Endodermal cell (in vitro differentiated cells): ENCODE data around the gene VPS51. TPM values are rescaled to one million over a fixed set of nuclear protein-coding genes. Genes with fewer than 3 reads are reported as not detected.

ENCODE experiments used
- DNase-seq: peaks from one replicate; pipeline ENCODE4 v3.0.0-alpha.2; 2017
- H3K27ac ChIP-seq: 2 replicates; pipeline ENCODE4 v1.5.1; 2013; ENCODE audit warnings: mild to moderate bottlenecking, low read depth, low read length, moderate library complexity
- H3K27me3 ChIP-seq: 2 replicates; pipeline ENCODE4 v1.6.1; 2013; ENCODE audit warnings: mild to moderate bottlenecking, low read length, moderate library complexity; ENCODE audit not compliant: insufficient read depth, control insufficient read depth, poor library complexity, severe bottlenecking
- H3K36me3 ChIP-seq: 2 replicates; pipeline ENCODE4 v1.7.0; 2013; ENCODE audit warnings: mild to moderate bottlenecking, low read length, moderate library complexity; ENCODE audit not compliant: control insufficient read depth, insufficient read depth
- H3K4me1 ChIP-seq: one replicate; pipeline ENCODE4 v1.7.0; 2013; ENCODE audit warnings: low read length; ENCODE audit not compliant: control insufficient read depth, insufficient read depth
- H3K4me3 ChIP-seq: 2 replicates; pipeline ENCODE4 v1.5.1; 2013; ENCODE audit warnings: mild to moderate bottlenecking, low read length, moderate library complexity
- H3K9ac ChIP-seq: 2 replicates; pipeline ENCODE4 v1.6.1; 2013; ENCODE audit warnings: mild to moderate bottlenecking, low read length, moderate library complexity; ENCODE audit not compliant: poor library complexity, severe bottlenecking; ENCODE audit errors: extremely low read depth
- H3K9me3 ChIP-seq: 2 replicates; pipeline ENCODE4 v1.6.1; 2013; ENCODE audit warnings: mild to moderate bottlenecking, low read length, moderate library complexity; ENCODE audit not compliant: control insufficient read depth
- H3K27ac Mint-ChIP-seq: 2 replicates; pipeline ENCODE4 v1.8.0; 2020; ENCODE audit warnings: mixed read lengths
- H3K27me3 Mint-ChIP-seq: 2 replicates; pipeline ENCODE4 v1.8.0; 2021; ENCODE audit warnings: mild to moderate bottlenecking, mixed read lengths; ENCODE audit not compliant: insufficient read depth
- H3K36me3 Mint-ChIP-seq: 2 replicates; pipeline ENCODE4 v1.8.0; 2020; ENCODE audit warnings: low read depth, mixed read lengths
- H3K4me1 Mint-ChIP-seq: 2 replicates; pipeline ENCODE4 v1.8.0; 2020; ENCODE audit warnings: mixed read lengths
- H3K4me3 Mint-ChIP-seq: 2 replicates; pipeline ENCODE4 v1.8.0; 2020; ENCODE audit warnings: mild to moderate bottlenecking, moderate library complexity, mixed read lengths
- H3K9me3 Mint-ChIP-seq: 2 replicates; pipeline ENCODE4 v1.8.0; 2020; ENCODE audit warnings: mild to moderate bottlenecking, mixed read lengths
- CTCF ChIP-seq: fragments of 200-600 bp; sonication (generic); conservative IDR thresholded peaks from 2 replicates; pipeline ENCODE4 v1.5.0; 2021; ENCODE audit warnings: antibody characterized with exemption, mild to moderate bottlenecking
- WGBS, 2 experiments: methylation state at CpG; one replicate each; pipeline versions ENCODE4 v1.1.5 to v1.1.7; 2013; ENCODE audit warnings: missing lambda C conversion rate in 2 of 2, mixed read lengths in 1 of 2; ENCODE audit not compliant: insufficient coverage in 1 of 2, insufficient read length in 1 of 2; 5-methylcytosine and 5-hydroxymethylcytosine counted together
- total RNA-seq, 2 donors: library from RNA; stranded (reverse); fragmentation: NEBNext Ultra II Directional in 1 of 2; extraction: Animal tissue kit (Norgen Biotek cat#: 25700) in 1 of 2; gene quantifications; 2 replicates in 1 of 2; 3 replicates in 1 of 2; pipeline ENCODE4 v1.2.1, GENCODE V29; 2021

Gene VPS51
- total RNA-seq, 2 donors from 2014 or later: 107 to 113 TPM

GRCh38 chr11:65072631-65072966 lies 23.4 kb upstream of the VPS51 start:
- Mint-ChIP-seq H3K4me3 (no peak overlapping the region), H3K9me3 (no peaks in the 10 kb centered on the region), H3K36me3 (peaks cover 18% of the 10 kb centered on the region), H3K4me1 (no peaks in the 10 kb centered on the region), H3K27ac (no peak overlapping the region), H3K27me3 (no peaks in the 10 kb centered on the region)
- no peak for TF ChIP-seq CTCF
- Histone ChIP-seq H3K4me3 (no peak overlapping the region), H3K9ac (no peak overlapping the region), H3K4me1 (no peaks in the 10 kb centered on the region), H3K27ac (no peak overlapping the region), H3K27me3 (no peaks in the 10 kb centered on the region), H3K9me3 (no peaks in the 10 kb centered on the region), H3K36me3 (peaks cover 10% of the 10 kb centered on the region)
- no peak for DNase-seq
- WGBS, 2 experiments: 71 to 80% methylated on average over 1 of the region's 1 CpG

DNA sequence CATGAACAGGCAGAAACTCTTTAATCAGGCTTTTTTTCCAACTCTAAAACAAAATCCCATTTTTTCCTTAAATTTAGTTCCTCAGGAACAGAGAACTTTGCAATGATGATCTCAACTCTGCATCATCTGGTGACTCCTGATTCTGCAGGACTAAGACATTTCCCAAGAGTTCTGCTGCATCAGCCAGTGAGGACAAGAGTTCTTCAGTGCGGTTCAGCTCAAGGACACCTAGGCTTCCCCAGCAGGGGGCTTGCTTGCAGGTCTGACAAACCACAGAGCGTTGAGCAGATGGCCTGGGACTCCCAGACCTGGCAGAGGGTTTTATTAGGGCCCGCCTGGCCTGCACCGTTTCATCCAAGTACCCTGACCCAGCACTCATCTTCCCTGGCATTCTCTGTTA lies 18.6 kb upstream of the VPS51 start:
- peaks cover 48% of the 10 kb centered on the region for H3K36me3 Mint-ChIP-seq
- no peak overlapping the region for H3K4me3 Mint-ChIP-seq
- DNase-seq: no peak
- H3K4me1 ChIP-seq: no peaks in the 10 kb centered on the region
- no peak for TF ChIP-seq CTCF
- H3K9ac ChIP-seq: no peak overlapping the region
- no peaks in the 10 kb centered on the region for H3K27me3 Mint-ChIP-seq
- H3K36me3 ChIP-seq: peaks cover 47% of the 10 kb centered on the region
- H3K9me3 Mint-ChIP-seq: no peaks in the 10 kb centered on the region
- peak overlapping the region; percentile 44 for H3K27ac Mint-ChIP-seq
- no peaks in the 10 kb centered on the region for H3K9me3 ChIP-seq
- H3K4me1 Mint-ChIP-seq: peaks cover 1% of the 10 kb centered on the region
- WGBS, 2 experiments: 94 to 96% methylated on average over 2 to 4 of the region's 4 CpGs
- H3K4me3 ChIP-seq: no peak overlapping the region
- no peak overlapping the region for H3K27ac ChIP-seq
- no peaks in the 10 kb centered on the region for H3K27me3 ChIP-seq

DNA sequence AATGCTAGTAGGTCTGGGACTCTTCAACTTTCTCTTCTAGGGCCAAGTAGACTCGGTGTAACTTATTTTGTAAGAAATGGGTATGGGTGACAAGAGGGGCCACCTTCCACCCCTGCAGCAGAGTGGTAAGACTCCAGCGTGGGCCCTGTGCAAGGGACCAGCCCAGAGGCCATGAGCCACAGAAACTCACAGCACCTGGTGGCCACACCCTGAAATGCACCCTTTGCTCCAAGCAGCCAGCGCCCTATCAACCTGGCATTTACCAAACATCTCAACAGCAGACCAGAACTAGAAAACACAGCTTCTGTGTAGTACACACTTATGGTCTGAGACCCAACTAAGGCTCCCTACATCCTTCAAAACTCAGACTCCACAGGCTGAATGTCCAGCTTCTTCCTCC lies 17.9 kb upstream of the VPS51 start:
- Histone ChIP-seq H3K9ac (no peak overlapping the region), H3K27me3 (no peaks in the 10 kb centered on the region), H3K4me1 (no peaks in the 10 kb centered on the region), H3K27ac (no peak overlapping the region), H3K36me3 (peaks cover 47% of the 10 kb centered on the region), H3K9me3 (no peaks in the 10 kb centered on the region), H3K4me3 (no peak overlapping the region)
- WGBS, 2 experiments: 87 to 100% methylated on average over 2 to 3 of the region's 3 CpGs
- Mint-ChIP-seq H3K36me3 (peaks cover 48% of the 10 kb centered on the region), H3K4me3 (no peak overlapping the region), H3K27me3 (no peaks in the 10 kb centered on the region), H3K9me3 (no peaks in the 10 kb centered on the region), H3K27ac (peak overlapping the region; percentile 50), H3K4me1 (peaks cover 7% of the 10 kb centered on the region)
- TF ChIP-seq CTCF: peak; percentile 77
- DNase-seq: peak; percentile 87
